T47D (cell line): ENCODE measurements around the gene DTX2.
"Not testable (repeated sequence)": the region's sequence is repeated elsewhere in the genome, so short reads cannot be mapped to it uniquely, and the experiment has no call there.

Source experiments
- DNase-seq, 2 experiments: peaks; one replicate each; pipeline versions ENCODE4 v3.0.0 to v3.0.0-alpha.2; 2011 to 2012; ENCODE audit warnings: low read depth in 1 of 2, low spot score in 1 of 2
- JUND ChIP-seq: IDR thresholded peaks from 2 replicates; pipeline ENCODE4 v1.6.1; 2012; ENCODE audit warnings: low read depth
- in situ Hi-C: cut with HindIII; loops from 2 replicates; pipeline ENCODE4 v1.10.0; 2016; ENCODE audit warnings: low sequenced_read_pairs, low pct_unique_long_range_greater_than_20kb

DTX2 gene

DNA sequence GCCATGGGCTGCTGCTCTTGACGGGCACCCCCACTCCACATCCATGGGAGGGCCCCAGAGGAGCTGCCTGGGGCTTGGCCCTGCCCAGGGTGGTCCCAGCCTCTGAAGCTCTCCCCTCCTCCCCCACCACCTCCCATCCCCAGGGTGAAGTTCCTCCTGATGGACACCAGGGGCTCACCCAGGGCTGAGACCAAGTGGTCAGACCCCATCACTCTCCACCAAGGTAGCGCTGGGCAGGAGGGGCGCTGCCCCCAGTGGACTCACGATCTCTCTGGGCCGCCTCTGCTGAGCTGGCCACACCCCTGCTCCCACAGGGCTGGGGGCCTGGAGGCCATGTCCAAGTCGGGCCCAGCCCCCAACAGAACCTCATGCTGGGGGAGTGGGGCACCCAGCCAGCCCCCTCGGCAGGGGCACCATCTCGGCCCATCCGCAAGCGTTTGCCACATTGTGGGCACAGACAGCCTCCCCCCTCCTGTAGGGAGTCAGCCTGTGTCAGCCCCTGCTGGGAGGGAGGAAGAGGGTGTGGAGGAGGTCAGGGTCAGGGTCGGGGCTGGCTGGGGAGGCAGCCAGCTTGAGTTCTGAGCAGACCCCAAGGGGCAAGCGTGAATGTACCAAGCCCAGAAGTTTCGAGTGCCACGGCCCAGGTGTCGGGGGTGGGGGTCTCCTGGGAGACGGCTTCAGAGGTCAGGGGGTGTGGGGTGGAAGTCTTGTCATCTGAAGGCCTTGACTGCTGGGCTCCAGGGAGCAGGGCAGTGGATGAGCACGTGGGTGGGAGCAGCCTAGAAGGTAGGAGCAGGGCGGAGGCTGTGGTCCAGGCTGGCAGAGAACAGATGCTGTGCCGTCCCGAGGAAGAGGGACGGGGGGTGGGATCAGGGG lies 51.7 kb downstream of the DTX2 start:
- no peak for TF ChIP-seq JUND
- peak in 1 of 2 experiments; percentile 50 for DNase-seq
- in situ Hi-C loops = no loop called here

- no peak for DNase-seq
- no peak for TF ChIP-seq JUND
- in situ Hi-C loops = no loop called here
Observed at GRCh38 chr7:76513817-76514799, 52.6 kb downstream of the DTX2 start.

- in situ Hi-C loops = no loop called here
- TF ChIP-seq JUND = no peak
- no peak for DNase-seq
Observed at GRCh38 chr7:76514926-76515771, 53.6 kb downstream of the DTX2 start.

- DNase-seq = no peak
- in situ Hi-C loops = no loop called here
Observed at GRCh38 chr7:76515999-76516443, 54.5 kb downstream of the DTX2 start.

DNA sequence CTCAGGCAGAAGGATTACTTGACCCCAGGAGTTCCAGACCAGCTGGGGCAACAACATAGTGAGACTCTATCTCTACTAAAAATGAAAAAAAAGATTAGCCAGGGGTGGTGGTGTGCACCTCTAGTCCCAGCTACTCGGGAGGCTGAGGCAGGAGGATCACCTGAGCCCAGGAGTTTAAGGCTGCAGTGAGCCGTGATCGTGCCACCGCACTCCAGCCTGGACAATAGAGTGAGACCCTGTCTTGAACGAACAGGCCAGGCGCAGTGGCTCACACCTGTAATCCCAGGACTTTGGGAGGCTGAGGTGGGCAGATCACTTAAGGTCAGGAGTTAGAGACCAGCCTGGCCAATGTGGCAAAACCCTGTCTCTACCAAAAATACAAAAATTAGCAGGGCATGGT lies 55.4 kb downstream of the DTX2 start:
- in situ Hi-C loops = not testable (repeated sequence)

More at GRCh38 chr7:76515999-76516443, 54.5 kb downstream of the DTX2 start:
- TF ChIP-seq JUND = no peak

DNA sequence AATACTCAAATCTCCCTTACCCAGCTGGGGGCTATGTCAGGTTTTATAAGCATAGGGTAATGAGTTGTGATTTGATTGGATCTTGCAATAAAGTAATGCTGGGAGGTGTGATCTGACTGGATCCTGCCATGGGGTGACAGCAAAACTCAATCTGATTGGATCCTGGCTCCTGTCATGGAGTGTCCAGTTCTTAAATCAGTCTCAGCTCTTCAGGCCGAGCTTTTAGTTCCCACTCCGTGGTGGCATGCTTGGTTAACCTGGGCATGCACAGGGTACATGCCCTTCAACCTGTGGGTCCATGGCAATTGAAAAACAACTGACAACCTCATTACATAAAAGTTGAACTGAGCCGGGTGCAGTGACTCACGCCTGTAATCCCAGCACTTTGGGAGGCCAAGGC lies 64.7 kb downstream of the DTX2 start:
- DNase-seq, in situ Hi-C loops: not testable (repeated sequence)

More for the DNA sequence above, 55.4 kb downstream of the DTX2 start:
- not testable (repeated sequence) for DNase-seq

- DNase-seq, in situ Hi-C loops: not testable (repeated sequence)
Observed at GRCh38 chr7:76531643-76532042, 70.1 kb downstream of the DTX2 start.

GRCh38 chr7:76543197-76543596 lies 81.7 kb downstream of the DTX2 start, which contains the start of gene SPDYE16:
Gene SPDYE16, minus strand, starts transcription at chr7:76543297. Its CDS starts 1,838 bp downstream, at chr7:76541459.
- in situ Hi-C loops, DNase-seq: not testable (repeated sequence)

GRCh38 chr7:76549025-76549854 lies 87.7 kb downstream of the DTX2 start:
- in situ Hi-C loops = not testable (repeated sequence)
- peak; percentile 80 to 94 for DNase-seq

DNA sequence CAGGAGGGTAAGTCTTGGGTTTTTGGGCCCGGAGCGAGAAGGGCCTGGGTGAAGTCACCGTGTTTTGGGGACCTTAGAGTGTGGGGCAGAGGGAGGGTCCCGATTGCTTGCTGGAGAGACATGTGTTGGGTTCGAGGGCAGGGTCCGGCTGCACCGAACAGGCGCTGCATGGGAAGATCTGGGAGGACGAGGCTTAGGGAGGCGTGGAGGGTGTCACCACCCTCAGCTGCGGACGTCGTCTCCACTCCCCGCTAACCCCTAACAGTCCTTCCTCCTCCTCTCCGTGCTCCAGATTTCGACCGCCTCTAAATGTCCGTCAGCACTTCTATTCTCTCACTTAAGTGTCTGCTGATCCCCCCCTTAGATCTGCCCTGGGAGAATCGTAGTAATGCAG lies 88.3 kb downstream of the DTX2 start:
- DNase-seq, in situ Hi-C loops: not testable (repeated sequence)

GRCh38 chr7:76551992-76552391 lies 90.5 kb downstream of the DTX2 start:
- DNase-seq, in situ Hi-C loops: not testable (repeated sequence)
